ENCODE results near the gene GNPDA1. TPM values are rescaled to one million over a fixed set of nuclear protein-coding genes. Genes with fewer than 3 reads are reported as not detected.
A peak's percentile ranks its signal among the peaks of the same experiment; 100 is the strongest.

Gene GNPDA1
- total RNA-seq, 6 donors from 2014 or later, result 21.6 to 37.5 (median 31.7) TPM

DNA sequence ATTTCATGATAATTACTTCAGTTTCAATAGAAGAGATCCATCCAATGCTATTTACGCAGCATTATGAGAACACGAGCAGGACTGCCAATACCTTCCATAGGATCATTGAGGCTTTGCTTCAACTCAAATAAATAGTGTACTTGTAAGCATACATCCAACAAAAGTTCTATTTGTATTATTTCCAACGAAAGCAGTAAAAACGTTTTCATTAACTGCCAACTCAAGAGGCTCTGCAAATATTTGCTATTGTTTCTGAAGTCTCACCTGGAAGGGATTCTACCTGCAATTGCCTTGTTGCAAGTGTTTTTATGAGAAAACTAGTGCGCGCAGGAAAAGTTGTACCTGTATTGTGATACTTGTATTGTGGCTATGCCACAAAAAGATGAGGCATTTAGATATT lies 11.0 kb upstream of the GNPDA1 start:
- WGBS, 2 donors, result 68 to 69% methylated on average over 6 of the region's 6 CpGs
- no peak overlapping the region for H3K27ac ChIP-seq
- H3K36me3 ChIP-seq, result no peaks in the 10 kb centered on the region
- DNase-seq (no peak), ATAC-seq (ENCODE audit: low FRiP score in 2 of 2) (no peak)
- no peaks in the 10 kb centered on the region for H3K9me3 ChIP-seq
- no peaks in the 10 kb centered on the region for H3K27me3 ChIP-seq
- TF ChIP-seq EP300 (IDR thresholded peaks at IDR 0.05), result no peak
- TF ChIP-seq POLR2A (IDR thresholded peaks at IDR 0.05), result no peak
- TF ChIP-seq, protein P1, sequence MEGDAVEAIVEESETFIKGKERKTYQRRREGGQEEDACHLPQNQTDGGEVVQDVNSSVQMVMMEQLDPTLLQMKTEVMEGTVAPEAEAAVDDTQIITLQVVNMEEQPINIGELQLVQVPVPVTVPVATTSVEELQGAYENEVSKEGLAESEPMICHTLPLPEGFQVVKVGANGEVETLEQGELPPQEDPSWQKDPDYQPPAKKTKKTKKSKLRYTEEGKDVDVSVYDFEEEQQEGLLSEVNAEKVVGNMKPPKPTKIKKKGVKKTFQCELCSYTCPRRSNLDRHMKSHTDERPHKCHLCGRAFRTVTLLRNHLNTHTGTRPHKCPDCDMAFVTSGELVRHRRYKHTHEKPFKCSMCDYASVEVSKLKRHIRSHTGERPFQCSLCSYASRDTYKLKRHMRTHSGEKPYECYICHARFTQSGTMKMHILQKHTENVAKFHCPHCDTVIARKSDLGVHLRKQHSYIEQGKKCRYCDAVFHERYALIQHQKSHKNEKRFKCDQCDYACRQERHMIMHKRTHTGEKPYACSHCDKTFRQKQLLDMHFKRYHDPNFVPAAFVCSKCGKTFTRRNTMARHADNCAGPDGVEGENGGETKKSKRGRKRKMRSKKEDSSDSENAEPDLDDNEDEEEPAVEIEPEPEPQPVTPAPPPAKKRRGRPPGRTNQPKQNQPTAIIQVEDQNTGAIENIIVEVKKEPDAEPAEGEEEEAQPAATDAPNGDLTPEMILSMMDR (IDR thresholded peaks at IDR 0.05), result no peak
- H3K4me1 ChIP-seq, result peaks cover 5 to 10% (median 5%) of the 10 kb centered on the region in 4 donors
- no peak overlapping the region for H3K4me3 ChIP-seq

DNA sequence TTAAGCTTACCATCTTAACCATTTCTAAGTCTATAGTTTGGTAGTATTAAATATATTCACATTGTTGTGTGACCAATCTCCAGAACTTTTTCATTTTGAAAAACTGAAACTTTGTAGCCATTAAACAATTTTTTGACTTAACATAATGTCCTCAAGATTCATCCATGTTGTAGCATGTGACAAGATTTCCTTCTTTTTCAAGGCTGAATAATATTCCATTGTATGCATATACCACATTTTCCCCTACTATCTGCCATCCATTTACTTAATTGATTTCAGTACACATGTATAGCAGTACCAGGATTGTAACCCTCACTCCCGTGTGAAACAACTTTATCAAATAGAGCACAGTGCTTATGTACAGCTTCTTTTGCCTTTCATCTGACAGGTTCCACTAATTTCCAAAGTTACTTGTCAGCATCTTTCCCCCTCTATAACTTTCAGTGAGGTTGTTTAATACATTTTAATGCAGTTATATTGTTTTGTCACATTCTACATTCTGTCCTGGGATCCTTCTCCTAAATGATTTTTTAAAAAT lies 7.4 kb upstream of the GNPDA1 start:
- TF ChIP-seq, protein P1 (IDR thresholded peaks at IDR 0.05), result no peak
- TF ChIP-seq POLR2AphosphoS5 (IDR thresholded peaks at IDR 0.05) (no peak), POLR2A (IDR thresholded peaks at IDR 0.05) (no peak), EP300 (IDR thresholded peaks at IDR 0.05) (no peak)
- Histone ChIP-seq H3K4me1 (peaks cover 11 to 20% (median 18%) of the 10 kb centered on the region in 4 donors), H3K27ac (no peak overlapping the region), H3K4me3 (no peak overlapping the region), H3K36me3 (no peaks in the 10 kb centered on the region), H3K27me3 (no peaks in the 10 kb centered on the region), H3K9me3 (no peaks in the 10 kb centered on the region)
- 85 to 90% methylated on average over 1 of the region's 1 CpG for WGBS, 2 donors
- no peak for ATAC-seq (ENCODE audit: low FRiP score in 2 of 2)
- DNase-seq, result no peak

- peaks cover 20 to 35% (median 24%) of the 10 kb centered on the region in 4 donors for H3K4me1 ChIP-seq
- DNase-seq (no peak), ATAC-seq (ENCODE audit: low FRiP score in 2 of 2) (no peak)
- no peaks in the 10 kb centered on the region for H3K27me3 ChIP-seq
- H3K36me3 ChIP-seq, result no peaks in the 10 kb centered on the region
- no peaks in the 10 kb centered on the region for H3K9me3 ChIP-seq
- H3K27ac ChIP-seq, result no peak overlapping the region
- WGBS, 2 donors, result 86 to 90% methylated on average over 5 of the region's 5 CpGs
- no peak for TF ChIP-seq POLR2A (IDR thresholded peaks at IDR 0.05)
- TF ChIP-seq POLR2AphosphoS5 (IDR thresholded peaks at IDR 0.05), result no peak
- no peak for TF ChIP-seq EP300 (IDR thresholded peaks at IDR 0.05)
- TF ChIP-seq, protein P1 (IDR thresholded peaks at IDR 0.05), result no peak
- H3K4me3 ChIP-seq, result no peak overlapping the region
Observed at GRCh38 chr5:142017832-142018427, 5.1 kb upstream of the GNPDA1 start.

DNA sequence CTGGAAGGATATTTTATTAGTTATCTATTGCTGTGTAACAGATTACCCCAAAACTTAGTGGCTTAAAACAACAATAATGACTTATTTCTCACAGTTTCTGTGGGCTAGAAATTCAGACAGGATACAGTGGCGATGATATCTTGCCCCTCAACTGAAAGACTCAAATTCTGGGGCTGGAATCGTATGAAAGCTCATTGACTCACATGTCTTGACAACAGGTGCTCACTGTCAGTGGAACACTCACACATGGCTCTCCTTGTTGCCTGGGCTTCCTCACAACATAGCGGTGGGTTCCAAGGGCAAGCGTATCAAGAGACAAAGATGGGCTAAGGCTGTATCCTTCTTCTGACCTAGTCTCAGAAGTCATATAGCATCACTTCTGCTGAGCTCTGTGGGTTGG lies 3.7 kb upstream of the GNPDA1 start:
- no peak for TF ChIP-seq EP300 (IDR thresholded peaks at IDR 0.05)
- TF ChIP-seq, protein P1 (IDR thresholded peaks at IDR 0.05), result no peak
- no peak for TF ChIP-seq POLR2A (IDR thresholded peaks at IDR 0.05)
- TF ChIP-seq POLR2AphosphoS5 (IDR thresholded peaks at IDR 0.05), result no peak
- peak overlapping the region in 2 of 4 donors; percentile 39 to 79 for H3K27ac ChIP-seq
- H3K4me1 ChIP-seq, result peaks cover 29 to 45% (median 33%) of the 10 kb centered on the region in 4 donors
- no peak for ATAC-seq (ENCODE audit: low FRiP score in 2 of 2)
- peaks cover 0 to 3% (median 0%) of the 10 kb centered on the region in 4 donors for H3K36me3 ChIP-seq
- H3K9me3 ChIP-seq, result no peaks in the 10 kb centered on the region
- H3K4me3 ChIP-seq, result no peak overlapping the region
- WGBS, 2 donors, result 81 to 87% methylated on average over 4 of the region's 4 CpGs
- no peaks in the 10 kb centered on the region for H3K27me3 ChIP-seq
- DNase-seq, result no peak
